ELR (cell line): ENCODE results near the gene NPC1L1.

Experiments used
- DNase-seq: peaks from one replicate; pipeline ENCODE4 v3.0.0-alpha.2; 2015; ENCODE audit warnings: low read depth

NPC1L1 gene

GRCh38 chr7:44541028-44541869, at the start of gene NPC1L1:
Gene NPC1L1 (minus strand): TSS chr7:44541330. CDS start chr7:44541259, 71 bp downstream.
- no peak for DNase-seq

- no peak for DNase-seq
Measured at GRCh38 chr7:44590910-44591309, 49.8 kb upstream of the NPC1L1 start.

- DNase-seq = peak; percentile 79
Measured at GRCh38 chr7:44587843-44588711, 46.9 kb upstream of the NPC1L1 start.

- DNase-seq = no peak
Measured at GRCh38 chr7:44583146-44583865, 42.2 kb upstream of the NPC1L1 start.

- peak; percentile 99 for DNase-seq
Measured at GRCh38 chr7:44581879-44582603, 40.9 kb upstream of the NPC1L1 start, which contains the start of gene TMED4. Gene TMED4 (minus strand): TSS chr7:44582231. CDS start chr7:44582206, 25 bp downstream.

- peak; percentile 29 for DNase-seq
Measured at GRCh38 chr7:44580945-44581878, 40.1 kb upstream of the NPC1L1 start.

GRCh38 chr7:44576228-44576627, 35.1 kb upstream of the NPC1L1 start:
- DNase-seq = no peak

- DNase-seq = no peak
Measured at GRCh38 chr7:44575054-44575453, 33.9 kb upstream of the NPC1L1 start.

GRCh38 chr7:44574287-44574872, 33.2 kb upstream of the NPC1L1 start:
- DNase-seq = no peak

- peak; percentile 97 for DNase-seq
Measured at GRCh38 chr7:44573464-44574286, 32.5 kb upstream of the NPC1L1 start, which contains the start of gene DDX56. Gene DDX56 (minus strand): TSS chr7:44573908. CDS start chr7:44573895, 13 bp downstream.

GRCh38 chr7:44572771-44573170, 31.6 kb upstream of the NPC1L1 start:
- DNase-seq = no peak

GRCh38 chr7:44569959-44570358, 28.8 kb upstream of the NPC1L1 start:
- no peak for DNase-seq

- no peak for DNase-seq
Measured at GRCh38 chr7:44568771-44569560, 27.8 kb upstream of the NPC1L1 start.

- DNase-seq = no peak
Measured at GRCh38 chr7:44567884-44568283, 26.8 kb upstream of the NPC1L1 start.

GRCh38 chr7:44566680-44567079, 25.6 kb upstream of the NPC1L1 start:
- no peak for DNase-seq

- no peak for DNase-seq
Measured at GRCh38 chr7:44565795-44566559, 24.8 kb upstream of the NPC1L1 start.

GRCh38 chr7:44565097-44565794, 24.1 kb upstream of the NPC1L1 start:
- peak; percentile 66 for DNase-seq
